HEK293 (cell line): ENCODE measurements around the gene DGKB.

Experiments
- CTCF ChIP-seq: fragments of 450-650 bp; formaldehyde crosslinking; IDR thresholded peaks from 2 replicates; pipeline ENCODE4 v1.5.1; 2016; ENCODE audit warnings: missing biosample characterization, missing genetic modification characterization
- PBX3 ChIP-seq: sonication (generic); formaldehyde crosslinking; IDR thresholded peaks from 2 replicates; pipeline ENCODE4 v1.8.1; 2022; ENCODE audit warnings: mild to moderate bottlenecking, moderate library complexity, missing genetic modification reagents
- ZNF169 ChIP-seq: fragments of 450-650 bp; formaldehyde crosslinking; IDR thresholded peaks from 2 replicates; pipeline ENCODE4 v1.5.1; 2016; ENCODE audit warnings: missing biosample characterization, missing genetic modification characterization
- ZNF324 ChIP-seq: fragments of 450-650 bp; formaldehyde crosslinking; IDR thresholded peaks from 2 replicates; pipeline ENCODE4 v1.5.1; 2016; ENCODE audit warnings: missing biosample characterization, missing genetic modification characterization

- no peak for TF ChIP-seq ZNF324 (tag by site-specific recombination)
- no peak for TF ChIP-seq PBX3 (CRISPR knock-in tag)
- no peak for TF ChIP-seq CTCF (tag by site-specific recombination)
- no peak for TF ChIP-seq ZNF169
These were observed 405.2 kb downstream of the DGKB start for GRCh38 chr7:14497390-14497789.
